ENCODE results near the gene CIAO1.

GRCh38 chr2:96305979-96306308, 39.9 kb downstream of the CIAO1 start:
- TF ChIP-seq CTCF (IDR thresholded peaks at IDR 0.05) = no peak
- TF ChIP-seq POLR2A (IDR thresholded peaks at IDR 0.05) = no peak

All from esophagus squamous epithelium (tissue), 4 donors.